ENCODE measurements around the gene PDSS2. TPM values are rescaled to one million over a fixed set of nuclear protein-coding genes. Genes with fewer than 3 reads are reported as not detected.

The PDSS2 gene
- total RNA-seq, 1 donor from 2014 or later = 15.2 TPM

GRCh38 chr6:107128175-107128574, 331.2 kb downstream of the PDSS2 start:
- no peaks in the 10 kb centered on the region for H3K9me3 Mint-ChIP-seq
- H3K4me3 Mint-ChIP-seq = no peak overlapping the region
- H3K4me1 Mint-ChIP-seq (ENCODE audit: unreplicated experiment) = peaks cover 33% of the 10 kb centered on the region
- no peak overlapping the region for H3K27ac Mint-ChIP-seq
- no peak for DNase-seq (ENCODE audit: extremely low spot score, unreplicated experiment)
- no peaks in the 10 kb centered on the region for H3K36me3 Mint-ChIP-seq
- no peak for TF ChIP-seq CTCF (conservative IDR thresholded peaks at IDR 0.05)
- H3K27me3 Mint-ChIP-seq = no peaks in the 10 kb centered on the region

GRCh38 chr6:107125771-107126170, 333.6 kb downstream of the PDSS2 start:
- Mint-ChIP-seq H3K27ac (no peak overlapping the region), H3K4me3 (no peak overlapping the region), H3K36me3 (no peaks in the 10 kb centered on the region), H3K4me1 (ENCODE audit: unreplicated experiment) (peaks cover 33% of the 10 kb centered on the region), H3K27me3 (no peaks in the 10 kb centered on the region), H3K9me3 (no peaks in the 10 kb centered on the region)
- DNase-seq (ENCODE audit: extremely low spot score, unreplicated experiment) = no peak
- no peak for TF ChIP-seq CTCF (conservative IDR thresholded peaks at IDR 0.05)

- Mint-ChIP-seq H3K4me1 (ENCODE audit: unreplicated experiment) (peaks cover 32% of the 10 kb centered on the region), H3K27me3 (no peaks in the 10 kb centered on the region), H3K4me3 (no peak overlapping the region), H3K27ac (no peak overlapping the region), H3K9me3 (no peaks in the 10 kb centered on the region), H3K36me3 (no peaks in the 10 kb centered on the region)
- DNase-seq (ENCODE audit: extremely low spot score, unreplicated experiment) = no peak
- TF ChIP-seq CTCF (conservative IDR thresholded peaks at IDR 0.05) = no peak
Measured at GRCh38 chr6:107124934-107125348, 334.4 kb downstream of the PDSS2 start.

- H3K9me3 Mint-ChIP-seq = no peaks in the 10 kb centered on the region
- no peak overlapping the region for H3K4me3 Mint-ChIP-seq
- DNase-seq (ENCODE audit: extremely low spot score, unreplicated experiment) = no peak
- no peak for TF ChIP-seq CTCF (conservative IDR thresholded peaks at IDR 0.05)
- H3K36me3 Mint-ChIP-seq = no peaks in the 10 kb centered on the region
- no peak overlapping the region for H3K27ac Mint-ChIP-seq
- no peaks in the 10 kb centered on the region for H3K27me3 Mint-ChIP-seq
- peaks cover 21% of the 10 kb centered on the region for H3K4me1 Mint-ChIP-seq (ENCODE audit: unreplicated experiment)
Measured at GRCh38 chr6:107123501-107123900, 335.9 kb downstream of the PDSS2 start.

- DNase-seq (ENCODE audit: extremely low spot score, unreplicated experiment) = no peak
- Mint-ChIP-seq H3K36me3 (no peaks in the 10 kb centered on the region), H3K4me1 (ENCODE audit: unreplicated experiment) (peaks cover 16% of the 10 kb centered on the region), H3K4me3 (no peak overlapping the region), H3K9me3 (no peaks in the 10 kb centered on the region), H3K27me3 (no peaks in the 10 kb centered on the region), H3K27ac (no peak overlapping the region)
- TF ChIP-seq CTCF (conservative IDR thresholded peaks at IDR 0.05) = no peak
Measured at GRCh38 chr6:107122748-107123147, 336.6 kb downstream of the PDSS2 start.

- no peak for TF ChIP-seq CTCF (conservative IDR thresholded peaks at IDR 0.05)
- H3K9me3 Mint-ChIP-seq = no peaks in the 10 kb centered on the region
- peaks cover 2% of the 10 kb centered on the region for H3K27me3 Mint-ChIP-seq
- no peaks in the 10 kb centered on the region for H3K36me3 Mint-ChIP-seq
- H3K4me3 Mint-ChIP-seq = no peak overlapping the region
- DNase-seq (ENCODE audit: extremely low spot score, unreplicated experiment) = no peak
- no peak overlapping the region for H3K27ac Mint-ChIP-seq
- H3K4me1 Mint-ChIP-seq (ENCODE audit: unreplicated experiment) = peaks cover 14% of the 10 kb centered on the region
Measured at GRCh38 chr6:107121964-107122495, 337.3 kb downstream of the PDSS2 start.
